HG03457 (cell line): ENCODE data around the gene CORO2B.

Source experiments
- ATAC-seq: cut with Tn5 transposase; IDR thresholded peaks from one replicate; pipeline ENCODE4 v1.9.1; 2021; ENCODE audit warnings: moderate number of reproducible peaks; ENCODE audit not compliant: unreplicated experiment

Gene CORO2B

DNA sequence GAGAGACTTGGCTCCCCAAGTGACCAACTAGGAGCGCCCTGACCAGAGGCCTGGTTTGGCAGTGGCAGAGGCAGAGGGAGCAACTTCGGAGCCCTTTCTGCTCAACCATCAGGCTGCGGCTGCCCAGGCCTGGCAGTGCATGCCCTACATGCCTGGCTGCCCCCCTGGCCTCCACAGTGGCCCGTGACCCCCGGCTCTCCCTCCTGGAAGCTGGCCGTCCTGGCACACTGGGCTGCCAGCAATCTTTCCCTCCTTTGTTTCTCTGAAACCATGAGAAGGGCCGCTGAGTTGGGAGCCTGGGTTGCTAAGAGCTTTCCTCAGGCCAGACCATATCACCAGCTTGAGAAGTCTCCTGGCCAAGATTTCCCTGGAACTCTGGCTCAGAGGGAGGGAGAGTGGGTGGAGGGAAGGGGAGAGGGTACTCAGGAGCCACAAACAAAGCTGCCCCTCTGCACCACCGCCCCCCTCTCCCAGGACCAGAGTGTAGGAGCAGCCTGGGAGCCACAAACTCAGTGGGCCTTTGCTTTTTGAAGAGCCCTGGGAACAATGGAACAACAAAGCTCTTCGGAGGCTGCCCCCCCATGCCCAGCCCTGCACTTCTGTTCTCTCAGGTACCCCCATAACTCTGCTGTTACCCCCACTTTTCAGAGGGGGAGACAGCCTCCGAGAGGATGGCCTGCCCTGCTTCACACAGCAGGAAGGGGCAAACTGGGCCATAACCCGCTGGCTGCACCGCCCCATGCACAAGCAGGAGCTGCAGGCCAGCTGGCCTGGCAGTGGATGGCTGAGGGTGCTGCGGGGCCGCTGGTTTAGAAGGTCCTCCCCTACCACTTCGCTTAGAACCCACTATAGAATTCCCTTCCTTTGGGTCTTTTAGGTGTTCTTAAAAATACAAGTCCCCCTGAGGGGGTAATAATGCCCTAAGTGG, 11.3 kb downstream of the CORO2B start:
- ATAC-seq = no peak

- no peak for ATAC-seq
These were observed 12.1 kb downstream of the CORO2B start for GRCh38 chr15:68590721-68591389.

DNA sequence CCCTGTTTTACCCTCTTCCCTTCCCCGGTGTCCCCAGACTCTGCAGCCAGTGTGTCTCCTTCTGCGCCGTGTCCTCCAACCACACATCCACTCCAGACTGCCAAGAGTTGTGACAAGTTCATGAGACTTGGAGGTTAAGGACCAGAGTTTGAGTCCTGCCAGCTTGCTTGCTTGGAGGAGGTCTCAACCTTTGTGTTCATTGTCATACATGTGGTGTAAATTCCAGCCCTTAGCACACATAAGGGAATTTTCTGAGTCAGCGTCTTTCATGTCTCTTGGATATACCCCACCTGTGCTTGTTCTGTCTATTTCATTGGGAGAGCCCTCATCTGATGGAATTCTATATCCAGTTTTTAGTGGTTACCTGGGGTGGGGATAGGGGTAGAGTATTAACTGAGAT, 13.3 kb downstream of the CORO2B start:
- no peak for ATAC-seq

GRCh38 chr15:68592544-68592943, 13.8 kb downstream of the CORO2B start:
- ATAC-seq = no peak

- ATAC-seq = no peak
These were observed 14.5 kb downstream of the CORO2B start for GRCh38 chr15:68593341-68593740.

DNA sequence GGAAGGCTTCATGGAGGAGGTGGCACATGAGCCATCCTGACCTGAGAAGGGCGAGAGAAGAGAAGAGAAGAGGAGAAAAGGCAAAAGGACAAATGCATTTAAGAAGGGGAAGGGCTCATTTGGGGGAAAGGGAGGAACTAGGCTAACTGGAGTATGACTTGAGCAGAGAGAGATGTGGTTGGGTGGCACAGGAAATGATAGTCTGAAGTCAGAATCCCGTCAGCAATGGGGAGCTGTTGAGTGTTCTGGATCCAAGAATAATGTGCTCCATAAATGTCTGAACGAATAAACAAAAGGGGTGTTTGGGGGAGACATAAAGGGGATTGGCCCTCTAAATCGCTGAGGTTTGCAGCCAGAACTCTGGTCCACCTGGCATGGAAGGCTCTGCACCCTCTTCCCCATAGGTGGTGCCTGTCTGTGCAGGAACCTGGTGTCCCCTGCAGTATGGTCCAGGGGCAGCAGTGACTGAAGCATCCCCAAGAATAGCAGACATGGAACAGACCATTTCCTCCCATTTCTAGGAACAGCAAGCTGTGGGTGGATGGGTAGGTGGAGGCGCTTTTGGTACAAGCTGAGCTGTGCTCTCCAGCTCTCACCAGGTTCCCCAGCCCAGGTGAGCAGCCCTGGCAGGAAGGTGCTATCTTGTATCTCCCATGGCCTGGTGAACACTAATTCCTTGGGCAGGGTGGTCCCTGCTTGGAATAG, 15.2 kb downstream of the CORO2B start:
- ATAC-seq = no peak

DNA sequence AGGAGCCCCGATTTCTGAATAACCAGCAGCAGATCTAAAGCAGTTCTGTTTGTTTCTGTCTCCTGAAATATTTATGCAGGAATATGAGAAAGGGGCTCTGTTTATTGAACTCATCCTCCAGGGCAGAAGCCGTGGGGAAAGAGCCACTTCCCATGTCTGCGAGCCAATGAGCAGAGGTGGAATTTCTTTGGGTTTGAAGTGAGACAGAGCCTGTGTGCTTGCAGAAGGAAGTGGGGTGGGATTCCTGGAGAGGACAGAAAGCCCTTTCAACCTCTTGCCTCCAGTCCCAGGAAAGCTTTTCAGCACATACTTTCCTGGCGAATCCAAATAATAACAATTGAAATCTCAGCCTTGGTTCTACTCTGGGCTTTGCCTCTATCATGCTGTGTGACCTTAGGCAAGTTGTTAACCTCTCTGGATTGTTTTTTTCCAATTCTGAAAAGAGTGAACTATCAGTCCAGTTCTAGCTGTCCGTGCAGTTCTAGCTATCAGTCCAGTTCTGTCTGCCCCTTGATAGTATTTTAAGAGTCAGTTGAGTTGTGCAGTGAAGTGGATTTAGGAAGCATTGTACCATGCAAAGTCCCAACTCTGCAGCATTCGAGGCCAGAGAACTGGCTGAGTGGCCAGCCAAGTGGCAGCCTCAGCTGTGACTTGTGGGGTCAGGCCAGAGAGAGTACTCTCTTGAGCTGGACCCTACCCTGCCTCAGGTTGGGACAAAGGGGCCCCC, 15.9 kb downstream of the CORO2B start:
- ATAC-seq = no peak

DNA sequence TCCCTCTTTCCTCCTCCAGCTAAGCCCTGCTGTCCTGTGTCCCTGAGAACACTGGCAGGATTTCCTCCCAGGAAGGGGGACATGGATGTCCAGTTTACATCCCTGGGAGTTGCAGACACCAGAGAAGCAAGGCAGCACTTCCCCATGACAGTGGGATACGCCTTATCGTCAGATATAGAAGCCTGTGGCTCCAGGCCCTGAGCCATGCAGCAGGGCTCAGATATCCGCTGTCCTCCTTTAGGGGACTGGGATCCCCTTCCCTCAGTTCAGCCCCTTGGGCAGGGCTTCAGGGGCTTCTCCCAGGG, 16.4 kb downstream of the CORO2B start:
- ATAC-seq = no peak

GRCh38 chr15:68595761-68596160, 17.0 kb downstream of the CORO2B start:
- ATAC-seq = no peak

GRCh38 chr15:68596691-68597090, 17.9 kb downstream of the CORO2B start:
- ATAC-seq = no peak

DNA sequence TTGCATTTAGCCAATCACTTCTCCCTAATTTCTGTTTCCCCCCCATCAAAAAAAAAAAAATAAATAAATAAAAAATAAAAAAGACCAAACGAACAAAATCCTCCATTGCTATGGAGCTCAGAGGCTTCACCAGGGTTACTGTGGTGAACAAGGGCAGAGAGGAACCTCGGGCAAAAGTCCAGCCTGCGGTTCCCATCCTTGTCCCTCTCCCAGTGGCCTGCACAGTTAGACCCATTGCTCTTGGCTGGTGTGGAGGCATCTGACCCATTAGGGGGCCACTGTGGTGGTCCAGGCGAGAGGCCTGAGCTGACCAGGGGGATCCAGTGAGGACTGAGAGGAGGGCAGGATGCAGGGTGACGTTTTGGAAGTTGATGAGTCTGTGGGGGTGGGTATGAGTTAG, 18.8 kb downstream of the CORO2B start:
- ATAC-seq = no peak

DNA sequence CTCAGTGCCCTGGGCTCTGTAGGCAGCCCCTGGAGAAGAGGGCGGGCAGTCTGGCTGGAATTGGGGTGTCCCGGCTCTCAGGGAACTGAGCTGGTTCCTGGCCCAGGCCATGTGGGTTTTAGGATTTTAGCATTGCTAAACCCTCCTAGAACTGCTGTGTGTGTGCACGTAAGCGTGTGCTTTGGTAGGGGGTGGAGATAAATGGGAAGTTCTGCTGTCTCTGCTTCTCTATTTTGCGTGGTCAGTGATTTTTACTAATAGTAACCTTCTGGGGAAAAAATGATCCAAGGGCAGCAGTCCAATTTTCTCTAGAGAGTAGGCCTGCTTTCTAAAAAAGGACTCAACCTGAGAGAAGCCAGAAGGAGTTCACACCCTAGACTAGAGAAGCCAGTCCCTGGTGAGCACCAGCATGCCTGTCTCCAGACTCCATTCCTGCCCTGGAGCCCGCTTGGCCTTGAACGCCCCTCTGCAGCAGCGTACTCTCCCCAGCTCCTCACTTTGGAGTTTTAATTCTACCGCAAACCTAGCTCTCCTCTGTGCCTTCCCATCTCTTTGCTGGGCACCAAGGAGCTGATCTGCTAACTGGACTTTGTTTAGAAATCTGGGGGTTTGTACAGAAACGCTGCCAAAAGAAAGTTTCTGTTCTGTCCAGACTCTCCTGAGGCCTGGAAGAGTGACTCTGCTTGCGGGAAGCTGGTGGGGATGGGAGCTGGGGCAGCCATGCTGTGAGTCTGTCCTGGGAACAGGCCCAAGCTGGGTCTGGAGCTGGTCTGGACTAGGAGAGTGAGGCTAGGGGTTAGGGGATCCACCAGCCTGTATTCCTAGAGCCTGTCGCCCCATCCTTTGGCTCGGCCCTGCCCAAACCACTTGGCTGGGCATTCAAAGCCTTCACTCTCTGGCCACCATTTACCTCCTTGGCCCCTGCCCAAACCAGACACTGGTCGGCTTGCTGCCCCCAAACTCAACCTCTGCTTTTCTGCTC, 19.7 kb downstream of the CORO2B start:
- no peak for ATAC-seq

GRCh38 chr15:68599153-68599545, 20.4 kb downstream of the CORO2B start:
- ATAC-seq = no peak

- no peak for ATAC-seq
These were observed 20.8 kb downstream of the CORO2B start for GRCh38 chr15:68599560-68600071.

GRCh38 chr15:68601206-68602197, 22.7 kb downstream of the CORO2B start:
- no peak for ATAC-seq

GRCh38 chr15:68602459-68603215, 23.8 kb downstream of the CORO2B start:
- ATAC-seq = no peak

- ATAC-seq = no peak
These were observed 24.4 kb downstream of the CORO2B start for GRCh38 chr15:68603216-68603595.

DNA sequence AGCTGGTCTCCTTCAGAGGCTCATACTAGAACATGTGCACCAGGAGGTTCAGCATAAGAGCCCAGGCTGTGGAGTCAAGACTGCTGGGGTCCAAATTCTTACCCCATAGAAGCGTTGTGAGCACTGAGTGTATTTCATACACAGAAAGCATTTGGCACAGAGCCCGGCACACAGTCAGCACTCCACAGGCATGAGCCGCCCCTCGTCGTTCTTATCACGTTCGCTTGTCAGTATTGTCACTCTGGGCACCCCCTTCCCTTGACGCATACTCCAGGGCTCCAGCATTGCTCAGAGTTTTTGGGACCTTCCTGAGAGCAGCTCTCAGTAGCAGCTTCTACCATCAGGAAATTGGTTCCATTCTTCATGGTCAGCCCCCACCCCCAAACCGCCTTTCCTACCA, 25.2 kb downstream of the CORO2B start:
- ATAC-seq = no peak
